ENCODE results near the gene PATE2. TPM values are rescaled to one million over a fixed set of nuclear protein-coding genes. Genes with fewer than 3 reads are reported as not detected.

PATE2 gene
- total and polyA plus RNA-seq, 7 donors = 0.68 TPM; not detected in 6

- no peak for TF ChIP-seq POLR2A (IDR thresholded peaks at IDR 0.05)
- no peak for TF ChIP-seq POLR2AphosphoS5 (IDR thresholded peaks at IDR 0.05)
- no peak overlapping the region for H3K4me3 ChIP-seq
- H3K36me3 ChIP-seq = no peaks in the 10 kb centered on the region
- H3K27me3 ChIP-seq = no peaks in the 10 kb centered on the region
- intact Hi-C loops (cut with DNase I) = no loop called here
- DNase-seq = no peak
- H3K27ac ChIP-seq = no peak overlapping the region
- 88 to 95% methylated on average over 1 of the region's 1 CpG for WGBS, 2 donors
- no peaks in the 10 kb centered on the region for H3K4me1 ChIP-seq
- H3K9me3 ChIP-seq = no peaks in the 10 kb centered on the region
Observed at GRCh38 chr11:125743681-125744080, 34.9 kb downstream of the PATE2 start.

- TF ChIP-seq POLR2A (IDR thresholded peaks at IDR 0.05) (no peak), EP300 (IDR thresholded peaks at IDR 0.05) (no peak), CTCF (IDR thresholded peaks at IDR 0.05) (no peak), POLR2AphosphoS5 (IDR thresholded peaks at IDR 0.05) (no peak)
Observed at GRCh38 chr11:125740617-125741016, 38.0 kb downstream of the PATE2 start.

GRCh38 chr11:125728969-125729368 lies 49.7 kb downstream of the PATE2 start:
- WGBS, 2 donors = 61 to 73% methylated on average over 3 of the region's 3 CpGs

More at GRCh38 chr11:125740617-125741016, 38.0 kb downstream of the PATE2 start:
- Histone ChIP-seq H3K27me3 (no peaks in the 10 kb centered on the region), H3K4me3 (no peak overlapping the region), H3K4me1 (no peaks in the 10 kb centered on the region), H3K36me3 (no peaks in the 10 kb centered on the region), H3K27ac (no peak overlapping the region), H3K9me3 (no peaks in the 10 kb centered on the region)
- intact Hi-C loops (cut with DNase I) = no loop called here
- DNase-seq = no peak

More at GRCh38 chr11:125728969-125729368, 49.7 kb downstream of the PATE2 start:
- Histone ChIP-seq H3K4me1 (no peaks in the 10 kb centered on the region), H3K27ac (no peak overlapping the region), H3K36me3 (no peaks in the 10 kb centered on the region), H3K27me3 (no peaks in the 10 kb centered on the region), H3K4me3 (no peak overlapping the region), H3K9me3 (no peaks in the 10 kb centered on the region)
- TF ChIP-seq CTCF (IDR thresholded peaks at IDR 0.05) (no peak), POLR2AphosphoS5 (IDR thresholded peaks at IDR 0.05) (no peak), POLR2A (IDR thresholded peaks at IDR 0.05) (no peak), EP300 (IDR thresholded peaks at IDR 0.05) (no peak)
- intact Hi-C loops (cut with DNase I) = no loop called here
- DNase-seq = no peak

Other genes starting within 250 kb of the PATE2 start
- gene EI24, start 209.4 kb downstream of the PATE2 start, total RNA-seq = 100 to 1,000 TPM in 1 of 4 donors, 10 to 100 TPM in 3; 74.5 to 109 (median 86.6) TPM
- gene EI24, start 209.4 kb downstream of the PATE2 start, polyA plus RNA-seq = 10 to 100 TPM; 46.2 to 77.8 (median 65.5) TPM
- gene STT3A, start 186.0 kb downstream of the PATE2 start, total RNA-seq = 10 to 100 TPM; 34.8 to 60.3 (median 52.9) TPM
- gene STT3A, start 186.0 kb downstream of the PATE2 start, polyA plus RNA-seq = 10 to 100 TPM; 10.8 to 62.7 (median 20.3) TPM
- gene CHEK1, start 153.7 kb downstream of the PATE2 start, total RNA-seq = 10 to 100 TPM in 1 of 4 donors, 1 to 10 TPM in 3; 2.5 to 12.9 (median 7.2) TPM
- gene CHEK1, start 153.7 kb downstream of the PATE2 start, polyA plus RNA-seq = 10 to 100 TPM in 1 of 3 donors, 1 to 10 TPM in 2; 4.4 to 18.6 (median 8.4) TPM
- not detected for gene ACRV1, start 98.0 kb downstream of the PATE2 start, total RNA-seq
- not detected for gene ACRV1, start 98.0 kb downstream of the PATE2 start, polyA plus RNA-seq
- not detected for gene PATE1, start 32.5 kb downstream of the PATE2 start, total RNA-seq
- gene PATE1, start 32.5 kb downstream of the PATE2 start, polyA plus RNA-seq = not detected
- gene PATE3, start 9.3 kb upstream of the PATE2 start, total RNA-seq = not detected
- gene PATE3, start 9.3 kb upstream of the PATE2 start, polyA plus RNA-seq = not detected
- gene PATE4, start 54.5 kb upstream of the PATE2 start, total RNA-seq = not detected
- gene PATE4, start 54.5 kb upstream of the PATE2 start, polyA plus RNA-seq = not detected
- gene HYLS1, start 108.8 kb upstream of the PATE2 start, total RNA-seq = 1 to 10 TPM; 6.1 to 8.7 (median 6.9) TPM
- gene HYLS1, start 108.8 kb upstream of the PATE2 start, polyA plus RNA-seq = 1 to 10 TPM; 3.0 to 4.6 (median 3.6) TPM
- 10 to 100 TPM in 3 of 4 donors, 1 to 10 TPM in 1; 6.4 to 21.6 (median 11.9) TPM for gene PUS3, start 124.4 kb upstream of the PATE2 start, total RNA-seq
- 1 to 10 TPM; 7.6 to 9.2 (median 7.8) TPM for gene PUS3, start 124.4 kb upstream of the PATE2 start, polyA plus RNA-seq
- 1 to 10 TPM in 1 of 4 donors, under 1 TPM in 3; 0.14 to 1.7 (median 0.44) TPM for gene DDX25, start 125.7 kb upstream of the PATE2 start, total RNA-seq
- under 1 TPM in 2 of 3 donors, not detected in 1; 0.23 to 0.60 TPM for gene DDX25, start 125.7 kb upstream of the PATE2 start, polyA plus RNA-seq
- gene VSIG10L2, start 167.2 kb upstream of the PATE2 start, total RNA-seq = under 1 TPM in 1 of 4 donors, not detected in 3; 0.68 TPM
- not detected for gene VSIG10L2, start 167.2 kb upstream of the PATE2 start, polyA plus RNA-seq